MCF 10A (cell line): ENCODE data around the gene TCP11. TPM values are rescaled to one million over a fixed set of nuclear protein-coding genes. Genes with fewer than 3 reads are reported as not detected.

ENCODE experiments used
- BruUV-seq: library from RNA; stranded (reverse); fragments of 400-500 nt; replicated peaks from 2 replicates; lab custom pipeline; 2021; lab: Mats Ljungman, UMichigan
- CTCF ChIA-PET: fragments of 300-600 bp; sonication (Branson Sonifier 250); formaldehyde crosslinking; extraction: SDS; loops from one replicate; lab custom pipeline; 2021; ENCODE audit warnings: antibody characterized with exemption, inconsistent platforms; lab: Yijun Ruan, JAX
- POLR2A ChIA-PET: fragments of 300-600, 350-650 bp; sonication (Branson Sonifier 250); formaldehyde crosslinking; extraction: SDS; loops from one replicate; lab custom pipeline; 2020; ENCODE audit warnings: antibody characterized with exemption, inconsistent platforms; lab: Yijun Ruan, JAX
- DNase-seq: peaks from one replicate; pipeline ENCODE4 v3.0.0-alpha.2; 2018; ENCODE audit not compliant: unreplicated experiment
- H3K27ac Mint-ChIP-seq: one replicate; pipeline ENCODE4 v1.8.0; 2022; ENCODE audit warnings: mild to moderate bottlenecking, low read depth, mixed read lengths; ENCODE audit not compliant: unreplicated experiment
- H3K27me3 Mint-ChIP-seq: one replicate; pipeline ENCODE4 v1.8.0; 2022; ENCODE audit warnings: mixed read lengths; ENCODE audit not compliant: insufficient read depth, unreplicated experiment
- H3K36me3 Mint-ChIP-seq: one replicate; pipeline ENCODE4 v1.8.0; 2022; ENCODE audit warnings: mild to moderate bottlenecking, moderate library complexity, mixed read lengths; ENCODE audit not compliant: insufficient read depth, unreplicated experiment
- H3K4me1 Mint-ChIP-seq: one replicate; pipeline ENCODE4 v1.8.0; 2022; ENCODE audit warnings: mixed read lengths; ENCODE audit not compliant: insufficient read depth, unreplicated experiment
- H3K4me3 Mint-ChIP-seq: one replicate; pipeline ENCODE4 v1.8.0; 2022; ENCODE audit warnings: mild to moderate bottlenecking, moderate library complexity, mixed read lengths; ENCODE audit not compliant: unreplicated experiment
- H3K9me3 Mint-ChIP-seq: one replicate; pipeline ENCODE4 v1.8.0; 2022; ENCODE audit warnings: mixed read lengths; ENCODE audit not compliant: unreplicated experiment
- CTCF ChIP-seq: fragments of 200-600 bp; IDR thresholded peaks from one replicate; pipeline ENCODE4 v1.8.0; 2022; ENCODE audit warnings: antibody characterized with exemption, mild to moderate bottlenecking; ENCODE audit not compliant: unreplicated experiment
- intact Hi-C: fragments of 100-400 bp; cut with micrococcal nuclease; formaldehyde crosslinking; loops from 2 replicates; pipeline ENCODE4 v1.14.1; 2022
- total RNA-seq: library from RNA; stranded (reverse); gene quantifications from 2 replicates; pipeline ENCODE4 v1.2.3, GENCODE V29; 2022

The TCP11 gene
- total RNA-seq, 1 experiment from 2014 or later, result not detected

- peak; percentile 49 for TF ChIP-seq CTCF
- peaks cover 17% of the 10 kb centered on the region for H3K4me1 Mint-ChIP-seq
- H3K9me3 Mint-ChIP-seq, result no peaks in the 10 kb centered on the region
- POLR2A ChIA-PET, result interaction anchor here (1.0 to 2.0 kb wide), 3 partner anchors 53 to 113 kb away, joined by 3 to 12 read pairs (median 4); partner anchors contain the start of gene ZNF76
- CTCF ChIA-PET, result interaction anchor here (0.6 to 7.2 kb wide), 24 partner anchors 11 to 1288 kb away, joined by 3 to 171 read pairs (median 4); partner anchors contain the start of gene ZNF76
- H3K36me3 Mint-ChIP-seq, result no peaks in the 10 kb centered on the region
- BruUV-seq, result no TSS peak
- peak; percentile 65 for DNase-seq
- no peak overlapping the region for H3K4me3 Mint-ChIP-seq
- H3K27me3 Mint-ChIP-seq, result no peaks in the 10 kb centered on the region
- intact Hi-C loops, result loop anchor here (1.0 kb wide), 2 partner anchors 59 to 95 kb away; no protein-coding TSS in a partner anchor
- no peak overlapping the region for H3K27ac Mint-ChIP-seq
Observed at GRCh38 chr6:35146453-35146852, 5.3 kb upstream of the TCP11 start.

GRCh38 chr6:35145757-35146156 lies 4.6 kb upstream of the TCP11 start:
- Mint-ChIP-seq H3K4me3 (no peak overlapping the region), H3K9me3 (no peaks in the 10 kb centered on the region), H3K36me3 (no peaks in the 10 kb centered on the region), H3K4me1 (peaks cover 17% of the 10 kb centered on the region), H3K27ac (no peak overlapping the region), H3K27me3 (no peaks in the 10 kb centered on the region)
- no peak for DNase-seq
- ChIA-PET POLR2A (interaction anchor here (0.6 to 2.0 kb wide), 3 partner anchors 60 to 131 kb away, joined by 3 to 12 read pairs (median 3); partner anchors contain the start of gene ZNF76), CTCF (interaction anchor here (0.5 to 7.2 kb wide), 21 partner anchors 11 to 1288 kb away, joined by 3 to 171 read pairs (median 4); partner anchors contain the start of gene ZNF76)
- no peak for TF ChIP-seq CTCF
- intact Hi-C loops, result loop anchor here (1.0 kb wide), 2 partner anchors 60 to 96 kb away; no protein-coding TSS in a partner anchor
- no TSS peak for BruUV-seq

GRCh38 chr6:35142588-35143569 lies 1.7 kb upstream of the TCP11 start:
- DNase-seq, result no peak
- Mint-ChIP-seq H3K4me1 (peaks cover 5% of the 10 kb centered on the region), H3K4me3 (no peak overlapping the region), H3K9me3 (no peaks in the 10 kb centered on the region), H3K36me3 (no peaks in the 10 kb centered on the region), H3K27me3 (no peaks in the 10 kb centered on the region), H3K27ac (no peak overlapping the region)
- intact Hi-C loops, result loop anchor here (5.0 kb wide), 1 partner anchor 981 kb away; no protein-coding TSS in a partner anchor
- BruUV-seq, result no TSS peak
- ChIA-PET POLR2A (no interaction called here), CTCF (interaction anchor here (1.1 kb wide), 1 partner anchor 98 kb away, joined by 5 read pairs; no protein-coding TSS in a partner anchor)
- no peak for TF ChIP-seq CTCF
